Keratinocyte (primary cell): Measurements from ENCODE around the gene SLC16A13.

Experiments used
- EZH2 ChIP-seq: IDR thresholded peaks from one replicate; pipeline ENCODE4 v1.6.1; 2012; ENCODE audit warnings: inconsistent platforms, mild to moderate bottlenecking, low read length, moderate library complexity
- TF ChIP-seq, protein P1 (sequence below), 3 experiments: IDR thresholded peaks in 1 of 3; conservative IDR thresholded peaks in 1 of 3; optimal IDR thresholded peaks in 1 of 3; 2 replicates in 2 of 3; 3 replicates in 1 of 3; pipeline versions ENCODE3 to v1.5.1; 2011; ENCODE audit warnings: low read length in 3 of 3, mild to moderate bottlenecking in 3 of 3, moderate library complexity in 2 of 3, control low read depth in 1 of 3, inconsistent platforms in 1 of 3; ENCODE audit not compliant: insufficient read depth in 2 of 3; ENCODE audit errors: extremely low read depth in 1 of 3

DNA sequence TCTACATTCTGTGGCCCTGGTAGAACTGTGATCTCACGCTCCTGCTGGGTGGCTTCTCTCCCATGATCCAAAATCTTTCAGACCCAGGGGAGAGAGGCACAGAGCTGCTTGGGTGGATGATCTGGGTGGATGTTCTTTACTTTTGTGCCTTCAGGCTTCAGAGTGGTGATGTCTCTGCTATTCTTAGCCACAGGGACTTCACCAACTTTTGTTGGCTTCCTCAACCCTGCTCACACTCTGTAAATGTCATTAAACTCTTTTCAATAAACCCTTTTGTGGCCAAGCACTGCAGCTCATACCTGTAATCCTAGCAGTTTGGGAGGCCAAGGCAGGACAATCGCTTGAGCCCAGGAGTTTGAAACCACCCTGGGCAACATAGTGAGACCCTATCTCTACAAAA, 36.6 kb downstream of the SLC16A13 start:
- no peak for TF ChIP-seq EZH2
- TF ChIP-seq, protein P1, sequence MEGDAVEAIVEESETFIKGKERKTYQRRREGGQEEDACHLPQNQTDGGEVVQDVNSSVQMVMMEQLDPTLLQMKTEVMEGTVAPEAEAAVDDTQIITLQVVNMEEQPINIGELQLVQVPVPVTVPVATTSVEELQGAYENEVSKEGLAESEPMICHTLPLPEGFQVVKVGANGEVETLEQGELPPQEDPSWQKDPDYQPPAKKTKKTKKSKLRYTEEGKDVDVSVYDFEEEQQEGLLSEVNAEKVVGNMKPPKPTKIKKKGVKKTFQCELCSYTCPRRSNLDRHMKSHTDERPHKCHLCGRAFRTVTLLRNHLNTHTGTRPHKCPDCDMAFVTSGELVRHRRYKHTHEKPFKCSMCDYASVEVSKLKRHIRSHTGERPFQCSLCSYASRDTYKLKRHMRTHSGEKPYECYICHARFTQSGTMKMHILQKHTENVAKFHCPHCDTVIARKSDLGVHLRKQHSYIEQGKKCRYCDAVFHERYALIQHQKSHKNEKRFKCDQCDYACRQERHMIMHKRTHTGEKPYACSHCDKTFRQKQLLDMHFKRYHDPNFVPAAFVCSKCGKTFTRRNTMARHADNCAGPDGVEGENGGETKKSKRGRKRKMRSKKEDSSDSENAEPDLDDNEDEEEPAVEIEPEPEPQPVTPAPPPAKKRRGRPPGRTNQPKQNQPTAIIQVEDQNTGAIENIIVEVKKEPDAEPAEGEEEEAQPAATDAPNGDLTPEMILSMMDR (optimal IDR thresholded peaks at IDR 0.05 in 1 of 3, IDR thresholded peaks at IDR 0.05 in 1 of 3, conservative IDR thresholded peaks at IDR 0.05 in 1 of 3; ENCODE audit: extremely low read depth in 1 of 3, insufficient read depth in 2 of 3, low read length in 3 of 3): no peak
